ENCODE results near the gene ALK. TPM values are rescaled to one million over a fixed set of nuclear protein-coding genes. Genes with fewer than 3 reads are reported as not detected.

The ALK gene
- total RNA-seq, 1 experiment from 2014 or later: not detected

DNA sequence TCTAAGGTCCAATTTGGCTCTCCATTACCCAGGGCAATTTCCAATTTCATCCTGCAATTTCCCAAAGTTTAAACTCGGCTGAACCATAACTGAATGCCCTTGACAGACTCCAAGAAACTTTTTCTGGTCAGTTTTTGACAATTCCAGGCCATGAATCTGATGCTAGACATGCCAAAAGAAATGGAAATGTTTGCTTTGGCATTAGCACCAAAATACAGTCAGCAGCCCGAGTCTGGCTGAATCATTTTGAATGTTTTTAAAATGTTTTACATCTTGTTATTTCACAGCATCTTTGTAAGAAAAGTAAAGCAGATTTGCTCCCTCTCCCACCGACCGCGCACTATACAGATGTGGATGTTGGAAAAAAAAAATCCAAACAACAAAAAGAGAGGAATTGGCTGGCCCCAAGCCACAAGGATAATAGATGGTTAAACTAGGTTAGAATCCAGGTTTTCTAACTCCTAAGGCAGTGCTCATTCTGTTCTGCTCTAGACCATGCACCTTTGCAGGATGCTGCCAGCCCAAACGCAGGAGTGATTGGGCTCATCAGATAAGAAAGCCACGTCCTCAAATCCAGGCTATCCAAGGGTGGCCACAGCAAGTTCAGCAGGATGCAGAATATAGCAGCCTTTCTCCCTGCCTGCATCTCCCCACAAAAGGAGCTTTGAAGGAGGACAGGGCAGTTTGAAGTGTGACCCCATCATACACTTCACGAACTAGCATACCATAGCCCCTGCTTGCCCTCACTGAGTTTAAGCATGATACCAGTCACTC lies 167.5 kb downstream of the ALK start:
- H3K9me3 ChIP-seq (ENCODE audit: control insufficient read depth, low read depth, low read length): no peaks in the 10 kb centered on the region
- no peak overlapping the region for H3T11ph ChIP-seq (ENCODE audit: low read length)
- peaks cover 3% of the 10 kb centered on the region; the same call in 1 of the 2 replicates for H3K27me3 Mint-ChIP-seq (ENCODE audit: low read depth)
- H3K23me2 ChIP-seq (ENCODE audit: insufficient read length, low read depth, low read length, poor library complexity, severe bottlenecking): no peaks in the 10 kb centered on the region
- no peak overlapping the region for H4K91ac ChIP-seq (ENCODE audit: insufficient read length, low read depth, low read length)
- no peak overlapping the region for H4K5ac ChIP-seq (ENCODE audit: insufficient read length, low read depth, low read length)
- H2BK15ac ChIP-seq (ENCODE audit: low read depth, low read length): no peak overlapping the region
- H2BK5ac ChIP-seq (ENCODE audit: insufficient read length, low read length): no peak overlapping the region
- H3K4me1 ChIP-seq (ENCODE audit: insufficient read depth, low read length): no peaks in the 10 kb centered on the region
- no peak overlapping the region for H3K9ac ChIP-seq (ENCODE audit: extremely low read depth, insufficient read length, low read length)
- no peak overlapping the region for H3K4me2 ChIP-seq (ENCODE audit: insufficient read depth, insufficient read length, low read length)
- no peak for TF ChIP-seq CTCF (conservative IDR thresholded peaks at IDR 0.05)
- H3K27ac ChIP-seq (ENCODE audit: insufficient read length, low read depth, low read length): no peak overlapping the region
- H2AFZ ChIP-seq (ENCODE audit: low read length): no peak overlapping the region
- H3K9me3 Mint-ChIP-seq: no peaks in the 10 kb centered on the region; a peak in 1 of 5 replicates
- H3K4me1 Mint-ChIP-seq: peaks cover 0 to 2% of the 10 kb centered on the region in 2 experiments; a peak in 1 of 4 replicates
- H2AK5ac ChIP-seq (ENCODE audit: insufficient read length, low read length): no peak overlapping the region
- H3K4me3 Mint-ChIP-seq: no peak overlapping the region
- no CpG with 5 or more reads among the region's 8 CpGs for WGBS (ENCODE audit: extremely low coverage, insufficient read length, low lambda C conversion rate)
- no peak overlapping the region for H2BK12ac ChIP-seq (ENCODE audit: insufficient read length, low read depth, low read length)
- no peaks in the 10 kb centered on the region for H4K20me1 ChIP-seq (ENCODE audit: control insufficient read depth, insufficient read depth, insufficient read length)
- no peak overlapping the region for H3K14ac ChIP-seq (ENCODE audit: insufficient read depth, low read length)
- H3K18ac ChIP-seq (ENCODE audit: insufficient read length, low read depth, low read length): no peak overlapping the region
- no peaks in the 10 kb centered on the region for H3K79me2 ChIP-seq (ENCODE audit: insufficient read depth, low read length)
- DNase-seq: no peak
- H3K27me3 ChIP-seq (ENCODE audit: insufficient read depth, low read length): no peaks in the 10 kb centered on the region
- H3K36me3 Mint-ChIP-seq (ENCODE audit: insufficient read depth in 1 of 3, low read depth in 3 of 3): no peaks in the 10 kb centered on the region
- no peak overlapping the region for H2BK120ac ChIP-seq (ENCODE audit: low read depth, low read length, poor library complexity, severe bottlenecking)
- H4K8ac ChIP-seq (replicated peaks; ENCODE audit: insufficient read length, low read depth, low read length): no peak overlapping the region
- no peak overlapping the region for H3K4ac ChIP-seq (ENCODE audit: low read depth, low read length)
- H3K27ac Mint-ChIP-seq: no peak overlapping the region
- no peak overlapping the region for H2BK20ac ChIP-seq (ENCODE audit: low read depth, low read length, poor library complexity, severe bottlenecking)
- no peaks in the 10 kb centered on the region for H3K79me1 ChIP-seq (ENCODE audit: insufficient read depth, low read depth, low read length, poor library complexity, severe bottlenecking)
- H3K56ac ChIP-seq (ENCODE audit: insufficient read length, low read depth, low read length): no peak overlapping the region
- no peak overlapping the region for H3K23ac ChIP-seq (ENCODE audit: insufficient read length, low read depth, low read length)
